K562 (cell line): ENCODE results near the gene PATJ. TPM values are rescaled to one million over a fixed set of nuclear protein-coding genes. Genes with fewer than 3 reads are reported as not detected.

ENCODE experiments used
- CHCHD3 ChIP-seq: fragments of 250-450 bp; sonication (Bioruptor Pico); IDR thresholded peaks from 2 replicates; pipeline ENCODE4 v2.1.2; 2022; ENCODE audit warnings: mild to moderate bottlenecking
- SMC3 ChIP-seq: conservative IDR thresholded peaks from 2 replicates; pipeline ENCODE4 v1.6.1; 2011; ENCODE audit warnings: low read depth, low read length, improper control_type of control experiment; ENCODE audit not compliant: insufficient read depth
- ZNF764 ChIP-seq: fragments of 250-450 bp; sonication (Bioruptor Pico); IDR thresholded peaks from 2 replicates; pipeline ENCODE4 v1.4.0; 2020; ENCODE audit warnings: low read depth, mild to moderate bottlenecking, moderate library complexity
- polyA plus RNA-seq, 8 experiments: library from polyadenylated mRNA; depleted of rRNA in 4 of 8; stranded (reverse) in 5 of 8; unstranded in 3 of 8; fragments of >200 nt; fragmentation: Nextera tagmentation in 2 of 8; fragmentation: Illumina TruSeq in 1 of 8; extraction: Ambion mirVana in 2 of 8; extraction: Trizol in 1 of 8; gene quantifications; 2 replicates each; pipeline versions ENCODE4 v1.2.1 to v1.2.3, GENCODE V29; 2011 to 2014; ENCODE audit warnings: inconsistent platforms in 1 of 8, missing spikeins in 1 of 8
- total RNA-seq, 7 experiments: library from RNA; depleted of rRNA in 6 of 7; stranded (reverse); fragments of >200 nt in 6 of 7; fragmentation: Illumina TruSeq in 2 of 7; extraction: Trizol in 2 of 7; gene quantifications; 2 replicates each; pipeline versions ENCODE4 v1.2.1 to v1.2.3, GENCODE V29; 2011 to 2021; ENCODE audit warnings: low replicate concordance in 1 of 7
- TF ChIP-seq, protein P1 (sequence below): conservative IDR thresholded peaks from 2 replicates; pipeline ENCODE4 v1.6.1; 2011; ENCODE audit warnings: low read depth, mild to moderate bottlenecking, low read length; ENCODE audit not compliant: control insufficient read depth
- TF ChIP-seq, protein P2 (sequence below): sonication (generic); formaldehyde crosslinking; IDR thresholded peaks from 2 replicates; pipeline ENCODE4 v1.8.0; 2022; ENCODE audit warnings: mild to moderate bottlenecking, low read depth, missing genetic modification reagents
- TF ChIP-seq, protein P3 (sequence below): fragments of 250-450 bp; sonication (Bioruptor Pico); IDR thresholded peaks from 2 replicates; pipeline ENCODE4 v1.5.1; 2021; ENCODE audit warnings: mild to moderate bottlenecking

PATJ gene
- total and polyA plus RNA-seq, 9 of the 15 experiments (the other 6 are each of a cell fraction or from before 2014, with no cell fraction given) = 0.22 TPM; not detected in 8

GRCh38 chr1:61851849-61852669 lies 109.8 kb downstream of the PATJ start (continued):
- TF ChIP-seq ZNF764 (CRISPR knock-in tag) = no peak
- no peak for TF ChIP-seq CHCHD3 (CRISPR knock-in tag)
- TF ChIP-seq, protein P1, sequence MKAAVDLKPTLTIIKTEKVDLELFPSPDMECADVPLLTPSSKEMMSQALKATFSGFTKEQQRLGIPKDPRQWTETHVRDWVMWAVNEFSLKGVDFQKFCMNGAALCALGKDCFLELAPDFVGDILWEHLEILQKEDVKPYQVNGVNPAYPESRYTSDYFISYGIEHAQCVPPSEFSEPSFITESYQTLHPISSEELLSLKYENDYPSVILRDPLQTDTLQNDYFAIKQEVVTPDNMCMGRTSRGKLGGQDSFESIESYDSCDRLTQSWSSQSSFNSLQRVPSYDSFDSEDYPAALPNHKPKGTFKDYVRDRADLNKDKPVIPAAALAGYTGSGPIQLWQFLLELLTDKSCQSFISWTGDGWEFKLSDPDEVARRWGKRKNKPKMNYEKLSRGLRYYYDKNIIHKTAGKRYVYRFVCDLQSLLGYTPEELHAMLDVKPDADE = no peak
- TF ChIP-seq, protein P2, sequence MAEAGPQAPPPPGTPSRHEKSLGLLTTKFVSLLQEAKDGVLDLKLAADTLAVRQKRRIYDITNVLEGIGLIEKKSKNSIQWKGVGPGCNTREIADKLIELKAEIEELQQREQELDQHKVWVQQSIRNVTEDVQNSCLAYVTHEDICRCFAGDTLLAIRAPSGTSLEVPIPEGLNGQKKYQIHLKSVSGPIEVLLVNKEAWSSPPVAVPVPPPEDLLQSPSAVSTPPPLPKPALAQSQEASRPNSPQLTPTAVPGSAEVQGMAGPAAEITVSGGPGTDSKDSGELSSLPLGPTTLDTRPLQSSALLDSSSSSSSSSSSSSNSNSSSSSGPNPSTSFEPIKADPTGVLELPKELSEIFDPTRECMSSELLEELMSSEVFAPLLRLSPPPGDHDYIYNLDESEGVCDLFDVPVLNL (CRISPR knock-in tag) = no peak
- TF ChIP-seq SMC3 = peak; percentile 24; the same call in 1 of the 2 replicates
- TF ChIP-seq, protein P3, sequence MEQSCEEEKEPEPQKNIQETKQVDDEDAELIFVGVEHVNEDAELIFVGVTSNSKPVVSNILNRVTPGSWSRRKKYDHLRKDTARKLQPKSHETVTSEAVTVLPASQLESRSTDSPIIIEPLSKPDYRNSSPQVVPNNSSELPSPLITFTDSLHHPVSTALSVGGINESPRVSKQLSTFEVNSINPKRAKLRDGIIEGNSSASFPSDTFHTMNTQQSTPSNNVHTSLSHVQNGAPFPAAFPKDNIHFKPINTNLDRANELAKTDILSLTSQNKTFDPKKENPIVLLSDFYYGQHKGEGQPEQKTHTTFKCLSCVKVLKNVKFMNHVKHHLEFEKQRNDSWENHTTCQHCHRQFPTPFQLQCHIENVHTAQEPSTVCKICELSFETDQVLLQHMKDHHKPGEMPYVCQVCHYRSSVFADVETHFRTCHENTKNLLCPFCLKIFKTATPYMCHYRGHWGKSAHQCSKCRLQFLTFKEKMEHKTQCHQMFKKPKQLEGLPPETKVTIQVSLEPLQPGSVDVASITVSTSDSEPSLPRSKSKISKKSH (CRISPR knock-in tag) = no peak
